PC-3 (cell line): ENCODE results near the gene ASB2.

Experiments
- CTCF ChIP-seq: fragments of 300-600 bp; sonication (generic); conservative IDR thresholded peaks from 2 replicates; pipeline ENCODE4 v1.5.1; 2017; ENCODE audit warnings: antibody characterized with exemption, low read depth, mild to moderate bottlenecking, low read length
- EZH2 ChIP-seq: fragments of 300-600 bp; sonication (generic); IDR thresholded peaks from one replicate; pipeline ENCODE4 v1.6.1; 2017; ENCODE audit warnings: antibody characterized with exemption, mild to moderate bottlenecking, low read length; ENCODE audit not compliant: unreplicated experiment
- EZH2phosphoT487 ChIP-seq: fragments of 300-600 bp; sonication (generic); IDR thresholded peaks from 2 replicates; pipeline ENCODE4 v1.6.1; 2018; ENCODE audit warnings: mild to moderate bottlenecking, antibody characterized with exemption, low read length, borderline replicate concordance

GRCh38 chr14:93903342-93904184 is 72.8 kb downstream of the ASB2 start:
- peak; percentile 51 for TF ChIP-seq CTCF
- no peak for TF ChIP-seq EZH2phosphoT487
- no peak for TF ChIP-seq EZH2
